NCI-H146 treated with DMSO at 0.1 percent for 48 hours (cell line): ENCODE measurements around the gene CCR5.
"Not testable (repeated sequence)": the region's sequence is repeated elsewhere in the genome, so short reads cannot be mapped to it uniquely, and the experiment has no call there.

ENCODE experiments used
- DNase-seq: peaks from one replicate; lab custom pipeline; 2025; ENCODE audit not compliant: unreplicated experiment; lab: John Stamatoyannopoulos, UW

The CCR5 gene

DNA sequence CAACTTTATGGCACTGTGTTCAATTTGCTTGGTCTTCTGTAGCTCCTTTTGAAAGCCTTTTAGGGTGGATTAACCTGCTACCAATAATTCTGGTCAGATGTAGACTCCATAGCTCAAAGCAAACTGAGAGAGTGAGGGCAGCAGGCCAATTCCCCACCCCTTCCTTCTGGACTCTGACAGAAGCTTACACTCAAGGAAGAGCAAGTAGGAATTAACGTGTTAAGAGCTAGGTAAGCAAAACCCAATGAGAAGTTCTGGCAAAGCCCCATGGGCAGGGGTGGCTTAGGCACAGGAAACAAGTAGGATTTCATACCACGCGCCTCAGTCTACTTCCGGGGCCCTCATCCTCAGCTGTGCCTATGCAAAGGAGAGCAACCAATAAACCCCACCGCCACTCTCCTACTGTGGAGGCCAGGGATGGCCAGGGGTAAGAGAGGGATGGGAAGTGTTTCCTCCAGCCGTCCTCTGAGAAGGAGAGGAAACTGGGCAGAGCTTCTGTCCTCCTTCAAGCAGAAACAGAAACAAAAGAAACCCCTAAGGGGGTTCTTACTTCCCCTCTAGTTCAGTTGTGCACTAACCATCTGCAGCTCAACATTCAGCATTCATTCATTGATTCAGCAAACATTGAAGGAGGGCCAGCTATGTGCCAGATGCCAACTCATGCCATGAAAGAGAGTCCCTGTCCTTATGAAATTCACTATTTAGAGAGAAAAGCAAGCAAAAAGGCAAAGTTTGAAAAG lies 12.6 kb downstream of the CCR5 start:
- no peak for DNase-seq

DNA sequence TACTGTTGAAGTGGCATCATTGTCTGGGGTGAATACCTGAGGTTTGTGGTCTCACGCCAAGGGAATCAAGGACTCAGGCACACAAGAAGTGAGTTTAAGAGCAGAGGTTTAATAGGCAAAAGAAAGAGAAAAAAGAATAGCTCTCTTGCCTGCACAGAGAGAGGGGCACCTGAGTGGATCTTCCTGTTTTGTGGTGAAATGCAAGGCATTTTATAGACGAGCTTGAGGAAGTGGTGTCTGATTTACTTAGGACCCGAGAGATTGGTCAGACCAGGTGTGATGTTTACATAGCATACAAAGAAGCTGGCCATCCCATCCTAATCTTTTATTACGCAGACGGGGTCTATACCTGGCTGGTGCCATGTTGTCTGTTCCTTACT lies 13.2 kb downstream of the CCR5 start:
- DNase-seq, result peak; percentile 23

GRCh38 chr3:46386205-46386604 lies 15.5 kb downstream of the CCR5 start:
- peak; percentile 19 for DNase-seq

DNA sequence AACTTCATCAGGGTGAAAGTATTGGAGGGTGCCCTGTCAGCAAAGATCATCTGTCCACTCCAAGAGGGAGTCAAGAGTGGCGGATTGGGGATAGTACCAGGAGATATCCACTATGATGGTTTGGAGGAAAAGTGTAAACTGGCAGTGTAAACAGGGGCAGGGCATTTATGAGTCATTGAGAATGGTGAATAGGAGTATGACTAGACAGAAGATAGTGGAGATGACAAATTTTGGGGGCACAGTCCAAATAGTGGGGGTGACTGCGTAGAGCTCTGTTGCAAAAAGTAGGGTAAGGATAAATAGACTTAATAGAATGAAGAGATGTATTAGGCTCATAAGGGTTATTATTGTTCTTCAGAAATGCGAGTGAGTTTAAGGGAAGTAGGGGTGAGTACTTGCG lies 18.1 kb downstream of the CCR5 start:
- DNase-seq, result not testable (repeated sequence)

DNA sequence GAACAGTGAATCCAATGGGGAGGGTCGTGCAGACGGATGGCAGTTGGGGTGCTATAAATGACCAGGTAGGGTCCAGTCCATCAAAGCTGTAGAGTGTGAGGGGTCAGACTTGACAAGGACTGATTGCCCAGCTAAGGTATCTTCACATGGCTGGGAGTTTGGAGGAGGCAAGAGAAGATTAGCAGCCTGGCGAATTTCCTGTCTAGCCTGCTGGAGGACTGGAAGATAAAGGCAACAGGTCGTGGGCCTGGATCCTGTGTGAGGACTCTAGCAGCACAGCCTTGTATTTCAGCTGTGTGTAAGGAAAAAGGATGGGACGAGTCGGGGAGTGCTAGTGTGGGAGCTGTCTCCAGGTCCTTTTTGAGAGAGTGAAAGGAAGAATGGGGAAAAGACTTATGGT lies 18.6 kb downstream of the CCR5 start:
- no peak for DNase-seq

GRCh38 chr3:46391526-46391925 lies 20.8 kb downstream of the CCR5 start:
- DNase-seq, result not testable (repeated sequence)

- no peak for DNase-seq
Observed at GRCh38 chr3:46393011-46393410, 22.3 kb downstream of the CCR5 start.

- DNase-seq, result peak; percentile 45
Observed at GRCh38 chr3:46393554-46394434, 23.0 kb downstream of the CCR5 start.

GRCh38 chr3:46395210-46395661 lies 24.5 kb downstream of the CCR5 start:
- DNase-seq, result no peak

GRCh38 chr3:46395766-46396530 lies 25.2 kb downstream of the CCR5 start:
- DNase-seq, result no peak

- DNase-seq, result no peak
Observed at GRCh38 chr3:46397111-46397510, 26.4 kb downstream of the CCR5 start.

- no peak for DNase-seq
Observed at GRCh38 chr3:46398186-46398955, 27.6 kb downstream of the CCR5 start.

DNA sequence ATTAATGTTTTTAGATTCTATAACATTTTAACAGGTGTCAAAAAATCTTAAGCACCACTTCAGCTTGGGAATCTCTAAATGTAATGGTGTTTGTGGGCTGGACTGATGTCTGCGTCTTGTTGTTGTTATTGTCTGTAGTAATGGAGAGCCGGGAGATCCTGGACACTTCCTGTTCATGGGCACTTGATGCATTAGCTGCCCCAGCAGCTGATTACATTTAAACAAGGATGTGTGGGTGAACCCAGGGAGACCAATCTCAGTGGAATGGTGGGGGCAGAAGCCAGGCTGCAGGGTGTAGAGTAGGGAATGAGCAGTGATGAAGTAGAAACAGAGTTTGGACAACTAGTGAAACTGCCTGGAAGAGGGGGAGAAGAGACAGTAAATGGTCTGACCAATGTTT lies 28.4 kb downstream of the CCR5 start:
- DNase-seq, result no peak

- no peak for DNase-seq
Observed at GRCh38 chr3:46399557-46399956, 28.8 kb downstream of the CCR5 start.

DNA sequence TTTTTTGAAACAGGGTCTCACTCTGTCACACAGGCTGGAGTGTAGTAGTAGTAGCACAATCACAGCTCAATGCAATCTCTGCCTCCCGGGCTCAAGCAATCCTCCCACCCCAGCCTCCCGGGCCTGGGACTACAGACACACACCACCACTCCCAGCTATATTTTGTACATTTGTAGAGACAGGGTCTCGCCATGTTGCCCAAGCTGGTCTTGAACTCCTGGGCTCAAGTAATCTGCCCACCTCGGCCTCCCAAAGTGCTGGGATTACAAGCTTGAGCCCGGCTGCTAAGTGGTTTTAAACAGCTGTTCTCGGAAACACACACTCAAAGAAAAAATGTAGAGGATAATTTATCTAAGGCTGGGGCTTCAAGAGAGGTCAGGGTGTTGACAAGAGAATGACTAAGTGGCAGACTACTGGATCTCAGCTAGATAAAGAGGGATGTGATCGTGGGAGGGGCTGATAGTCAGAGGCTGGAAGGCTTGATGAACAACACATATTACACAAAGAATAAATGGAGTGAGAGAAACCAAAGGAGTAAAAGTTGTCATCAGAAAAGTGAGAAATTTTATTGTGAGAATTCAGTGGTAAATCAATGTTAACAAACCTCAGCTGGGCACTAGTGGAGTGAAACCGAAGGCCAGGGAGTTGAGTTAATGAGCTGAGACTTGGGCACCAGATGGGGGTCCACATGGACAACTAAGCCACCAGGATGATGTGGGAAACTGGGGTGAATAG lies 29.4 kb downstream of the CCR5 start:
- no peak for DNase-seq

- no peak for DNase-seq
Observed at GRCh38 chr3:46400846-46401245, 30.1 kb downstream of the CCR5 start.

- no peak for DNase-seq
Observed at GRCh38 chr3:46401579-46401978, 30.8 kb downstream of the CCR5 start.

DNA sequence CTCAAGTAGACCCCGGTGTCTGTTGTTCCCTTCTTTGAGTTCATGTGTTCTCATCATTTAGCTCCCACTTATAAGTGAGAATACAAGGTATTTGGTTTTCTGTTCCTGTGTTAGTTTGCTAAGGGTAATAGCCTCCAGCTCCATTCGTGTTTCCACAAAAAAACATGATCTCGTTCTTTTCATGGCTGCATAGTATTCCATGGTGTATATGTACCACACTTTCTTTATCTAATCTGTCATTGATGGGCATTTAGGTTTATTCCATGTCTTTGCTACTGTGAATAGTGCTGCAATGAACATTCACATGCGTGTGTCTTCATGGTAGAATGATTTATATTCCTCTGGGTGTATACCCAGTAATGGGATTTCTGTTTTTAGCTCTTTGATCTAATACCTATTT lies 32.2 kb downstream of the CCR5 start:
- DNase-seq, result not testable (repeated sequence)

DNA sequence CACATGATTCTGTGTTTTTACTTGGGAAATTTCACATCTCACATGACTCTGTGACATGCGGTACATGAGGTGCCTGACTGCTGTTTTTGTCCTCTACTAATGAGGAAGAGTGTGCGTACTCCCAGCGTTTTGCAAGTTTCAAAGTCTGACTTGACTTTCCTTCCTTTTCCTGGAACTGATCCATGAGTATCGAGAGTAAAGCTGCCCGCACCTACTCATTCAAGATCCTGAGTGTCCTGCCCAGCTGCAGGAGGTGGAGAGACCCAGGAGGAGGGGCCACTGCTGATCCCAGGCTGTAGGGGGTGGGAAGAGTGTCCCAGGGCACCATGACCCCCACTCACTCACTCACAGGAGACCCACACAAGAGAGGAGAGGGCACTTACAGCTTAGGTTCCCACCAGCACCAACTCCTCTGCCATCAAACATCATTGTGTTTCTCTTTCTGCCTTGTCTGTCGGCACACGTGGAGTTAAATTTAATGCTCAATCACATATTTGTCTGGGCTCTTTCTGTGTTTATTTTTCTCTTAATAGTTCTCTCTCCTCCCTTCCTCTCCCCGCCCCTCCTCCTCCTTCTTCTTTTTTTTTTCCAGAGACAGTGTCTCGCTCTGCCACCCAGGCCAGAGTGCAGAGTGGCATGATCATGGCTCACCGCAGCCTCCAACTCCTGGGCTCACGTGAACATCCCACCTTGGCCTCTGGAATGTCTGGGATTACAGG lies 34.7 kb downstream of the CCR5 start:
- DNase-seq, result no peak

- DNase-seq, result no peak
Observed at GRCh38 chr3:46406443-46406787, 35.7 kb downstream of the CCR5 start.
